ENCODE results near the gene MAN2C1.
A peak's percentile ranks its signal among the peaks of the same experiment; 100 is the strongest.
"Not testable (repeated sequence)": the region's sequence is repeated elsewhere in the genome, so short reads cannot be mapped to it uniquely, and the experiment has no call there.

MAN2C1 gene

GRCh38 chr15:75347222-75348033, 21.0 kb downstream of the MAN2C1 start:
- Histone ChIP-seq H3K36me3 (ENCODE audit: control insufficient read depth in 2 of 2, insufficient read depth in 2 of 2, low read length in 2 of 2) (no peaks in the 10 kb centered on the region), H3K27me3 (ENCODE audit: control insufficient read depth in 2 of 2, insufficient read depth in 2 of 2, low read length in 2 of 2) (no peaks in the 10 kb centered on the region), H3K4me3 (ENCODE audit: low read length in 2 of 2) (peak overlapping the region; percentile 73 to 89), H3K4me1 (ENCODE audit: control insufficient read depth in 2 of 2, insufficient read depth in 2 of 2, low read length in 2 of 2) (peaks cover 9 to 13% of the 10 kb centered on the region in 2 donors), H3K9me3 (ENCODE audit: control insufficient read depth in 2 of 2, low read length in 2 of 2) (no peaks in the 10 kb centered on the region), H3K9ac (ENCODE audit: low read depth in 1 of 2, low read length in 2 of 2) (peak overlapping the region; percentile 83 to 88), H3K27ac (ENCODE audit: low read depth in 2 of 2, low read length in 2 of 2) (peak overlapping the region; percentile 44 to 74)

- Histone ChIP-seq H3K4me3 (ENCODE audit: low read length in 2 of 2) (peak within 1 kb of the TSS; percentile 73 to 89), H3K36me3 (ENCODE audit: control insufficient read depth in 2 of 2, insufficient read depth in 2 of 2, low read length in 2 of 2) (no peaks in the 10 kb centered on the region), H3K9ac (ENCODE audit: low read depth in 1 of 2, low read length in 2 of 2) (peak within 1 kb of the TSS; percentile 83 to 88), H3K4me1 (ENCODE audit: control insufficient read depth in 2 of 2, insufficient read depth in 2 of 2, low read length in 2 of 2) (peaks cover 9 to 13% of the 10 kb centered on the region in 2 donors), H3K9me3 (ENCODE audit: control insufficient read depth in 2 of 2, low read length in 2 of 2) (no peaks in the 10 kb centered on the region), H3K27ac (ENCODE audit: low read depth in 2 of 2, low read length in 2 of 2) (peak within 1 kb of the TSS; percentile 44 to 74), H3K27me3 (ENCODE audit: control insufficient read depth in 2 of 2, insufficient read depth in 2 of 2, low read length in 2 of 2) (no peaks in the 10 kb centered on the region)
Observed at GRCh38 chr15:75346796-75347221, 21.6 kb downstream of the MAN2C1 start, which contains the start of gene NEIL1. NEIL1 (plus strand) TSS chr15:75347039; CDS start chr15:75348906, 1,867 bp downstream.

- not testable (repeated sequence) for H3K4me3 ChIP-seq (ENCODE audit: low read length in 2 of 2); H3K27me3 ChIP-seq (ENCODE audit: control insufficient read depth in 2 of 2, insufficient read depth in 2 of 2, low read length in 2 of 2); H3K27ac ChIP-seq (ENCODE audit: low read depth in 2 of 2, low read length in 2 of 2); H3K9me3 ChIP-seq (ENCODE audit: control insufficient read depth in 2 of 2, low read length in 2 of 2); H3K9ac ChIP-seq (ENCODE audit: low read depth in 1 of 2, low read length in 2 of 2)
- Histone ChIP-seq H3K4me1 (ENCODE audit: control insufficient read depth in 2 of 2, insufficient read depth in 2 of 2, low read length in 2 of 2) (peaks cover 7 to 11% of the 10 kb centered on the region in 2 donors), H3K36me3 (ENCODE audit: control insufficient read depth in 2 of 2, insufficient read depth in 2 of 2, low read length in 2 of 2) (peaks cover 0 to 10% of the 10 kb centered on the region in 2 donors)
Observed at GRCh38 chr15:75343953-75344352, 24.5 kb downstream of the MAN2C1 start.

GRCh38 chr15:75342221-75342620, 26.2 kb downstream of the MAN2C1 start:
- Histone ChIP-seq H3K9me3 (ENCODE audit: control insufficient read depth in 2 of 2, low read length in 2 of 2) (no peaks in the 10 kb centered on the region), H3K4me1 (ENCODE audit: control insufficient read depth in 2 of 2, insufficient read depth in 2 of 2, low read length in 2 of 2) (peaks cover 0 to 6% of the 10 kb centered on the region in 2 donors), H3K27me3 (ENCODE audit: control insufficient read depth in 2 of 2, insufficient read depth in 2 of 2, low read length in 2 of 2) (no peaks in the 10 kb centered on the region), H3K36me3 (ENCODE audit: control insufficient read depth in 2 of 2, insufficient read depth in 2 of 2, low read length in 2 of 2) (peaks cover 0 to 15% of the 10 kb centered on the region in 2 donors), H3K9ac (ENCODE audit: low read depth in 1 of 2, low read length in 2 of 2) (no peak overlapping the region), H3K27ac (ENCODE audit: low read depth in 2 of 2, low read length in 2 of 2) (no peak overlapping the region), H3K4me3 (ENCODE audit: low read length in 2 of 2) (no peak overlapping the region)

GRCh38 chr15:75339531-75340240, 28.7 kb downstream of the MAN2C1 start:
- Histone ChIP-seq H3K27ac (ENCODE audit: low read depth in 2 of 2, low read length in 2 of 2) (no peak overlapping the region), H3K36me3 (ENCODE audit: control insufficient read depth in 2 of 2, insufficient read depth in 2 of 2, low read length in 2 of 2) (peaks cover 0 to 15% of the 10 kb centered on the region in 2 donors), H3K4me1 (ENCODE audit: control insufficient read depth in 2 of 2, insufficient read depth in 2 of 2, low read length in 2 of 2) (peaks cover 8 to 15% of the 10 kb centered on the region in 2 donors), H3K9me3 (ENCODE audit: control insufficient read depth in 2 of 2, low read length in 2 of 2) (no peaks in the 10 kb centered on the region), H3K4me3 (ENCODE audit: low read length in 2 of 2) (no peak overlapping the region), H3K27me3 (ENCODE audit: control insufficient read depth in 2 of 2, insufficient read depth in 2 of 2, low read length in 2 of 2) (no peaks in the 10 kb centered on the region), H3K9ac (ENCODE audit: low read depth in 1 of 2, low read length in 2 of 2) (no peak overlapping the region)

GRCh38 chr15:75338661-75339240, 29.7 kb downstream of the MAN2C1 start:
- Histone ChIP-seq H3K27ac (ENCODE audit: low read depth in 2 of 2, low read length in 2 of 2) (no peak overlapping the region), H3K27me3 (ENCODE audit: control insufficient read depth in 2 of 2, insufficient read depth in 2 of 2, low read length in 2 of 2) (no peaks in the 10 kb centered on the region), H3K9ac (ENCODE audit: low read depth in 1 of 2, low read length in 2 of 2) (no peak overlapping the region), H3K4me1 (ENCODE audit: control insufficient read depth in 2 of 2, insufficient read depth in 2 of 2, low read length in 2 of 2) (peaks cover 8 to 15% of the 10 kb centered on the region in 2 donors), H3K9me3 (ENCODE audit: control insufficient read depth in 2 of 2, low read length in 2 of 2) (no peaks in the 10 kb centered on the region), H3K36me3 (ENCODE audit: control insufficient read depth in 2 of 2, insufficient read depth in 2 of 2, low read length in 2 of 2) (peaks cover 0 to 15% of the 10 kb centered on the region in 2 donors), H3K4me3 (ENCODE audit: low read length in 2 of 2) (no peak overlapping the region)

- no peaks in the 10 kb centered on the region for H3K9me3 ChIP-seq (ENCODE audit: control insufficient read depth in 2 of 2, low read length in 2 of 2)
- no peaks in the 10 kb centered on the region for H3K27me3 ChIP-seq (ENCODE audit: control insufficient read depth in 2 of 2, insufficient read depth in 2 of 2, low read length in 2 of 2)
- peak within 1 kb of the TSS in 1 of 2 donors; percentile 9 for H3K27ac ChIP-seq (ENCODE audit: low read depth in 2 of 2, low read length in 2 of 2)
- H3K9ac ChIP-seq (ENCODE audit: low read depth in 1 of 2, low read length in 2 of 2) = peak within 1 kb of the TSS; percentile 73 to 75
- H3K36me3 ChIP-seq (ENCODE audit: control insufficient read depth in 2 of 2, insufficient read depth in 2 of 2, low read length in 2 of 2) = peaks cover 0 to 9% of the 10 kb centered on the region in 2 donors
- peaks cover 8 to 15% of the 10 kb centered on the region in 2 donors for H3K4me1 ChIP-seq (ENCODE audit: control insufficient read depth in 2 of 2, insufficient read depth in 2 of 2, low read length in 2 of 2)
- peak within 1 kb of the TSS; percentile 73 to 85 for H3K4me3 ChIP-seq (ENCODE audit: low read length in 2 of 2)
Observed at GRCh38 chr15:75335705-75336355, 32.6 kb downstream of the MAN2C1 start, which contains the start of gene COMMD4. COMMD4 (plus strand) TSS chr15:75336063; CDS start chr15:75336090, 27 bp downstream.

- Histone ChIP-seq H3K9me3 (ENCODE audit: control insufficient read depth in 2 of 2, low read length in 2 of 2) (no peaks in the 10 kb centered on the region), H3K9ac (ENCODE audit: low read depth in 1 of 2, low read length in 2 of 2) (peak overlapping the region; percentile 73 to 75), H3K4me3 (ENCODE audit: low read length in 2 of 2) (peak overlapping the region; percentile 73 to 85), H3K27me3 (ENCODE audit: control insufficient read depth in 2 of 2, insufficient read depth in 2 of 2, low read length in 2 of 2) (no peaks in the 10 kb centered on the region), H3K36me3 (ENCODE audit: control insufficient read depth in 2 of 2, insufficient read depth in 2 of 2, low read length in 2 of 2) (peaks cover 0 to 9% of the 10 kb centered on the region in 2 donors), H3K4me1 (ENCODE audit: control insufficient read depth in 2 of 2, insufficient read depth in 2 of 2, low read length in 2 of 2) (peaks cover 8 to 15% of the 10 kb centered on the region in 2 donors), H3K27ac (ENCODE audit: low read depth in 2 of 2, low read length in 2 of 2) (no peak overlapping the region)
Observed at GRCh38 chr15:75335313-75335704, 33.1 kb downstream of the MAN2C1 start.

- not testable (repeated sequence) for H3K9me3 ChIP-seq (ENCODE audit: control insufficient read depth in 2 of 2, low read length in 2 of 2); H3K36me3 ChIP-seq (ENCODE audit: control insufficient read depth in 2 of 2, insufficient read depth in 2 of 2, low read length in 2 of 2); H3K27ac ChIP-seq (ENCODE audit: low read depth in 2 of 2, low read length in 2 of 2); H3K9ac ChIP-seq (ENCODE audit: low read depth in 1 of 2, low read length in 2 of 2); H3K27me3 ChIP-seq (ENCODE audit: control insufficient read depth in 2 of 2, insufficient read depth in 2 of 2, low read length in 2 of 2); H3K4me3 ChIP-seq (ENCODE audit: low read length in 2 of 2)
- peaks cover 8 to 15% of the 10 kb centered on the region in 2 donors for H3K4me1 ChIP-seq (ENCODE audit: control insufficient read depth in 2 of 2, insufficient read depth in 2 of 2, low read length in 2 of 2)
Observed at GRCh38 chr15:75333654-75334419, 34.6 kb downstream of the MAN2C1 start.
